Breast epithelium (tissue), 3 donors: ENCODE data around the gene PSMD14.

ENCODE experiments used
- CTCF ChIP-seq, 3 donors: fragments of 450-650 bp; IDR thresholded peaks; one replicate each; pipeline ENCODE4 v1.5.1; 2016 to 2017; ENCODE audit warnings: antibody characterized with exemption in 3 of 3, mild to moderate bottlenecking in 3 of 3, moderate library complexity in 3 of 3
- POLR2A ChIP-seq: fragments of 450-650 bp; IDR thresholded peaks from one replicate; pipeline ENCODE4 v1.6.1; 2016; ENCODE audit warnings: antibody characterized with exemption, mild to moderate bottlenecking, moderate library complexity

DNA sequence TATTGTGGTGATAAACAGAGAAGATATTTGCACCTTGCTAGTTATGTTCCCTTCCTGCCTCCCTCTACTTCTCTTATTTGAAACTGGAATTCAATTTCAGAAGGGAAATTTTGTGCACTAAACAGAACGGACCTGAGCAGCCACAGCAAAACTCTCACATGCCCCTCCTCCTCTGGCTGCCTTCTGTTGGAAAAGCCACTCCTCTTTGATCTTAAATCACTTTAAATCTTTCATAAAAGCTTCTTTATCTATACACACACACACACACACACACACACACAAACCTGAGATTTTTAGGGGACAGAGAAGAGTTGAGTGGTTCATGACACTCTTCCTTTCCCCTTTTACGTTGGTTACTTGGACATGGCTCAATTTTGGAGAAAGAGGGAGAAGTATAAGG is 113.5 kb downstream of the PSMD14 start:
- TF ChIP-seq POLR2A = no peak
- TF ChIP-seq CTCF (IDR thresholded peaks at IDR 0.05) = no peak
